ENCODE data around the gene PDCD5. TPM values are rescaled to one million over a fixed set of nuclear protein-coding genes. Genes with fewer than 3 reads are reported as not detected.

Gene PDCD5
- total and polyA plus RNA-seq, 2 experiments from 2014 or later, result 77.8 to 436 TPM

- no peak for TF ChIP-seq ZNF462 (CRISPR knock-in tag; IDR thresholded peaks at IDR 0.05)
Measured at GRCh38 chr19:32599736-32600157, 18.8 kb downstream of the PDCD5 start (continued).

GRCh38 chr19:32603961-32604360, 23.0 kb downstream of the PDCD5 start:
- no peaks in the 10 kb centered on the region for H3K4me1 ChIP-seq (ENCODE audit: insufficient read depth)
- no peaks in the 10 kb centered on the region for H3K79me2 ChIP-seq (replicated peaks; ENCODE audit: insufficient read depth)
- no peak for ATAC-seq
- no peak overlapping the region for H3K27ac ChIP-seq (ENCODE audit: low read depth)
- H3K4me2 ChIP-seq, result no peak overlapping the region
- no peaks in the 10 kb centered on the region for H3K9me2 ChIP-seq (ENCODE audit: insufficient read depth)
- H3K27me3 ChIP-seq (ENCODE audit: insufficient read depth), result no peaks in the 10 kb centered on the region
- no peak overlapping the region for H3K4me3 ChIP-seq
- no peaks in the 10 kb centered on the region for H3K4me1 Mint-ChIP-seq
- no peaks in the 10 kb centered on the region; the same call in 1 of the 2 replicates for H4K20me1 ChIP-seq (replicated peaks; ENCODE audit: insufficient read depth)
- no peaks in the 10 kb centered on the region for H3F3A ChIP-seq (replicated peaks; ENCODE audit: low read depth)
- H3K9me3 Mint-ChIP-seq, result no peaks in the 10 kb centered on the region
- no peak overlapping the region for H3K4me3 Mint-ChIP-seq
- no peak overlapping the region for H3K27ac Mint-ChIP-seq
- H3K27me3 Mint-ChIP-seq (ENCODE audit: insufficient read depth, low read depth, poor library complexity), result no peaks in the 10 kb centered on the region
- peaks cover 52% of the 10 kb centered on the region for H3K36me3 Mint-ChIP-seq (ENCODE audit: low read depth)
- no peak overlapping the region for H2AFZ ChIP-seq
- peaks cover 26% of the 10 kb centered on the region; the same call in 1 of the 2 replicates for H3K36me3 ChIP-seq (ENCODE audit: insufficient read depth)
- DNase-seq (ENCODE audit: low spot score), result no peak
- TF ChIP-seq EZH2phosphoT487 (IDR thresholded peaks at IDR 0.05; ENCODE audit: unreplicated experiment), result no peak
- no peak for TF ChIP-seq NANOG (IDR thresholded peaks at IDR 0.05; ENCODE audit: borderline replicate concordance)
- no peak for TF ChIP-seq ZNF114 (CRISPR knock-in tag; IDR thresholded peaks at IDR 0.05)
- no peak for TF ChIP-seq JUNB (IDR thresholded peaks at IDR 0.05; ENCODE audit: unreplicated experiment)
- TF ChIP-seq CTCF (conservative IDR thresholded peaks at IDR 0.05; ENCODE audit: low read depth in 2 of 2), result no peak
- TF ChIP-seq REST (IDR thresholded peaks at IDR 0.05; ENCODE audit: unreplicated experiment), result no peak

Data from GM23338 (cell line).